Kidney (tissue), 14 donors: ENCODE measurements around the gene UNC13C. TPM values are rescaled to one million over a fixed set of nuclear protein-coding genes. Genes with fewer than 3 reads are reported as not detected.

ENCODE experiments used
- DNase-seq, 5 donors: peaks; one replicate each; pipeline ENCODE4 v3.0.0-alpha.2; 2013 to 2020
- FAIRE-seq: peaks from 2 replicates; lab custom pipeline; 2012; peaks lifted over from hg19 to GRCh38; lab: Jason Lieb, UNC
- H3K27ac ChIP-seq, 2 donors: one replicate each; pipeline ENCODE4 v1.7.0; 2013; ENCODE audit warnings: low read depth in 2 of 2, low read length in 2 of 2, inconsistent platforms in 1 of 2
- H3K27me3 ChIP-seq: one replicate; pipeline ENCODE4 v1.7.1; 2013; ENCODE audit warnings: low read length, inconsistent platforms; ENCODE audit not compliant: control insufficient read depth, insufficient read depth
- H3K36me3 ChIP-seq, 3 donors: one replicate each; pipeline versions ENCODE4 v1.7.0 to v1.7.1; 2013; ENCODE audit warnings: low read length in 3 of 3, control low read depth in 1 of 3, inconsistent platforms in 1 of 3; ENCODE audit not compliant: insufficient read depth in 3 of 3, control insufficient read depth in 2 of 3
- H3K4me1 ChIP-seq, 3 donors: one replicate each; pipeline versions ENCODE4 v1.7.0 to v1.7.1; 2013; ENCODE audit warnings: low read length in 3 of 3, inconsistent platforms in 1 of 3, low read depth in 1 of 3; ENCODE audit not compliant: control insufficient read depth in 2 of 3, insufficient read depth in 2 of 3
- H3K4me3 ChIP-seq, 3 donors: one replicate each; pipeline versions ENCODE4 v1.7.0 to v1.8.1; 2013; ENCODE audit warnings: low read length in 3 of 3, control low read depth in 1 of 3, inconsistent platforms in 1 of 3
- H3K9ac ChIP-seq, 3 donors: one replicate each; pipeline versions ENCODE4 v1.7.0 to v1.7.1; 2013; ENCODE audit warnings: low read length in 3 of 3, control low read depth in 1 of 3, inconsistent platforms in 1 of 3
- H3K9me3 ChIP-seq, 3 donors: one replicate each; pipeline versions ENCODE4 v1.7.0 to v1.7.1; 2013; ENCODE audit warnings: low read length in 3 of 3, control low read depth in 1 of 3, inconsistent platforms in 1 of 3; ENCODE audit not compliant: control insufficient read depth in 2 of 3, insufficient read depth in 1 of 3
- CTCF ChIP-seq: IDR thresholded peaks from 3 replicates; pipeline ENCODE4 v1.5.1; 2012; ENCODE audit warnings: mild to moderate bottlenecking, moderate library complexity, borderline replicate concordance; ENCODE audit not compliant: insufficient read depth; ENCODE audit errors: extremely low read depth
- intact Hi-C: fragments of 100-400 bp; cut with DNase I; formaldehyde crosslinking; loops from one replicate; pipeline ENCODE4 v1.11.1; 2022
- polyA plus RNA-seq: library from polyadenylated mRNA; stranded (reverse); fragments of 350-450 nt; fragmentation: Illumina TruSeq; extraction: RNeasy Lipid Tissue Mini Kit (QIAGEN cat#74804); gene quantifications from one replicate; pipeline ENCODE4 v1.2.3, GENCODE V29; 2014; ENCODE audit warnings: low read depth, low replicate concordance; ENCODE audit not compliant: insufficient read depth
- total RNA-seq: library from RNA; stranded (reverse); fragmentation: NEBNext Ultra II Directional; extraction: Animal tissue kit (Norgen Biotek cat#: 25700); gene quantifications from one replicate; pipeline ENCODE4 v1.2.1, GENCODE V29; 2021
- donor health status: control.
- donor health status: control.
- donor health status: control.
- donor health status: control.
- donor health status: control.
- donor health status: DM: yes; HTN: yes; CAD: no.
- donor health status: Normal renal cell carcinoma (clear cell type).

The UNC13C gene
- total and polyA plus RNA-seq, 2 donors from 2014 or later, result 0.19 to 0.45 TPM

GRCh38 chr15:53955396-53955795 is 22.8 kb upstream of the UNC13C start:
- no peak overlapping the region for H3K9ac ChIP-seq
- no peaks in the 10 kb centered on the region for H3K36me3 ChIP-seq
- DNase-seq (no peak), FAIRE-seq (no peak)
- H3K4me3 ChIP-seq, result no peak overlapping the region
- TF ChIP-seq CTCF, result no peak
- H3K4me1 ChIP-seq, result no peaks in the 10 kb centered on the region
- H3K27me3 ChIP-seq, result no peaks in the 10 kb centered on the region
- no peaks in the 10 kb centered on the region for H3K9me3 ChIP-seq
- H3K27ac ChIP-seq, result no peak overlapping the region
- intact Hi-C loops, result no loop called here

GRCh38 chr15:53962646-53963561 is 15.3 kb upstream of the UNC13C start:
- DNase-seq, result peak in 3 of 5 donors; percentile 27 to 46 (median 36)
- peak; percentile 39 for TF ChIP-seq CTCF
- Histone ChIP-seq H3K27me3 (no peaks in the 10 kb centered on the region), H3K36me3 (no peaks in the 10 kb centered on the region), H3K4me1 (no peaks in the 10 kb centered on the region), H3K9ac (no peak overlapping the region), H3K9me3 (no peaks in the 10 kb centered on the region), H3K4me3 (no peak overlapping the region), H3K27ac (no peak overlapping the region)
- intact Hi-C loops, result no loop called here
- FAIRE-seq, result no peak

GRCh38 chr15:53963801-53964200 is 14.4 kb upstream of the UNC13C start:
- intact Hi-C loops, result no loop called here
- H3K27me3 ChIP-seq, result no peaks in the 10 kb centered on the region
- no peak for TF ChIP-seq CTCF

More at GRCh38 chr15:53963801-53964200, 14.4 kb upstream of the UNC13C start:
- Histone ChIP-seq H3K9ac (no peak overlapping the region), H3K4me3 (no peak overlapping the region), H3K36me3 (no peaks in the 10 kb centered on the region), H3K4me1 (no peaks in the 10 kb centered on the region), H3K9me3 (no peaks in the 10 kb centered on the region), H3K27ac (no peak overlapping the region)
- no peak for DNase-seq
- no peak for FAIRE-seq
